Transverse colon (tissue), 4 donors: ENCODE data around the gene MMP24OS. TPM values are rescaled to one million over a fixed set of nuclear protein-coding genes. Genes with fewer than 3 reads are reported as not detected.

Source experiments
- DNase-seq: peaks from one replicate; pipeline ENCODE4 v3.0.0-alpha.2; 2019
- H3K27ac ChIP-seq, 4 donors: fragments of 200-600 bp; sonication (generic); 2 replicates each; pipeline ENCODE4 v1.5.1; 2016 to 2018; ENCODE audit warnings: inconsistent platforms in 4 of 4
- H3K27me3 ChIP-seq: fragments of 200-600 bp; sonication (generic); 2 replicates; pipeline ENCODE4 v1.5.1; 2017; ENCODE audit warnings: inconsistent platforms
- H3K36me3 ChIP-seq, 4 donors: fragments of 200-600 bp; sonication (generic); 2 replicates each; pipeline ENCODE4 v1.5.1; 2017 to 2019; ENCODE audit warnings: inconsistent platforms in 4 of 4
- H3K4me1 ChIP-seq, 4 donors: fragments of 200-600 bp; sonication (generic); 2 replicates each; pipeline ENCODE4 v1.5.1; 2017 to 2020; ENCODE audit warnings: inconsistent platforms in 4 of 4
- H3K4me3 ChIP-seq, 4 donors: fragments of 200-600 bp; sonication (generic); 1 replicate in 1 of 4; 2 replicates in 3 of 4; pipeline versions ENCODE4 v1.5.1 to v1.6.1; 2017 to 2019; ENCODE audit warnings: inconsistent platforms in 4 of 4
- H3K9me3 ChIP-seq, 2 donors: fragments of 200-600 bp; sonication (generic); 2 replicates each; pipeline ENCODE4 v1.5.1; 2017 to 2019; ENCODE audit warnings: inconsistent platforms in 2 of 2
- EP300 ChIP-seq: sonication (generic); formaldehyde crosslinking; IDR thresholded peaks from one replicate; pipeline ENCODE4 v1.6.1; 2017; ENCODE audit warnings: antibody characterized with exemption, low read depth
- POLR2A ChIP-seq: fragments of 450-650 bp; IDR thresholded peaks from one replicate; pipeline ENCODE4 v1.6.1; 2016; ENCODE audit warnings: antibody characterized with exemption, mild to moderate bottlenecking, moderate library complexity
- POLR2AphosphoS5 ChIP-seq, 3 donors: sonication (generic); formaldehyde crosslinking; IDR thresholded peaks; one replicate each; pipeline ENCODE4 v1.6.1; 2016; ENCODE audit warnings: antibody characterized with exemption in 3 of 3
- WGBS, 2 donors: methylation state at CpG; one replicate each; pipeline ENCODE4 v1.1.5; 2018; ENCODE audit warnings: low coverage in 1 of 2; 5-methylcytosine and 5-hydroxymethylcytosine counted together
- in situ Hi-C, 4 donors: fragments of 200-750 bp; cut with MboI; loops; one replicate each; pipeline versions ENCODE4 v1.15.0 to v1.15.1; 2017; ENCODE audit warnings: low sequenced_read_pairs in 3 of 4, low pct_ligation_motif_present in 1 of 4, low pct_unique_long_range_greater_than_20kb in 1 of 4
- intact Hi-C: fragments of 100-400 bp; cut with DNase I; formaldehyde crosslinking; loops from one replicate; pipeline ENCODE4 v1.15.1; 2023; ENCODE audit warnings: low total_unique reads
- total RNA-seq, 4 donors: library from RNA; depleted of rRNA; stranded (reverse); fragments of >200 nt; gene quantifications; one replicate each; pipeline ENCODE4 v1.1.0, GENCODE V29; 2016
- TF ChIP-seq, protein P1 (sequence below), 5 experiments: fragments of 200-600 bp in 3 of 5; fragments of 450-650 bp in 2 of 5; sonication (generic) in 3 of 5; IDR thresholded peaks; 1 replicate in 2 of 5; 2 replicates in 3 of 5; pipeline ENCODE4 v1.5.1; 2016 to 2017; ENCODE audit warnings: antibody characterized with exemption in 5 of 5, inconsistent platforms in 3 of 5, mild to moderate bottlenecking in 2 of 5, moderate library complexity in 1 of 5

The MMP24OS gene
- total RNA-seq, 4 donors from 2014 or later: 32.4 to 81.1 (median 47.9) TPM

DNA sequence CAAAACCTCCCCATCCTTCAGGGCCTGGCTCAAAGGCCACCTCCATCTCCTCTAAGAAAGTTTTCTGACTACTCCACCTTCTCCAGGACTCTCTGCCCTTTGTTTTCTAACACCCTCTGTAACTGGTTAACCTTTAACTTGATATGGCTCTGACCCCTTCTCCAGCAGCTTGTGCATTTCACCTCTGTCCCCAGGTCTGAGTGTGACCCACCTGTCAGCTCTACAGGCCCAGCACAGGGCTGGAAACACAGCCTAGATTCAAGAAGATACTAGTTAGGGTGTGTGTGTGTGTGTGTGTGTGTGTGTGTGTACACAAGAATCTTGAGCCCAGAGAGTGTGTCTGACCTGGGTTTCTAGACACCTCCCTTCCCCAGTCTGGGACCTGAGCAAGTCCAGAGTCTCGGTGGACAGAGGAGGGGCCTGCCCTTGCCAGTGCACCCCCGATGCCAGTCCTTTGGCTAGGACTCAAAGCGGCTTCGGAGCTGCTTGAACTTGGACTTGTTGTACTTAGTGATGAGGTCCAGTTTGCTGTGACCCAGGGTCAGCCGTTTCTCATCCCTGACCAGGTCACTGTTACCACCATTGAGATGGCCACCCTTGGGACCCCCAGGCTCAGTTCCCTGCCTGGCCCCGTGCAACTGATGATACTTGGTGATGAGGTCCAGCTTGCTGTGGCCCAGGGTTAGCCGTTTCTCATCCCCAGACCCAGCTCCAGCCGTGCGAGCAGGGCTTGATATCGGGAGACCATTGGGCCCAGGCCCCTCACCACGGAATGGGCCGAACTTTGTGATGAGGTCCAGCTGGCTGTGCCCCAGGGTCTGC lies 8.4 kb upstream of the MMP24OS start:
- TF ChIP-seq POLR2AphosphoS5 (IDR thresholded peaks at IDR 0.05): no peak
- no peak for TF ChIP-seq POLR2A
- TF ChIP-seq EP300: no peak
- TF ChIP-seq, protein P1, sequence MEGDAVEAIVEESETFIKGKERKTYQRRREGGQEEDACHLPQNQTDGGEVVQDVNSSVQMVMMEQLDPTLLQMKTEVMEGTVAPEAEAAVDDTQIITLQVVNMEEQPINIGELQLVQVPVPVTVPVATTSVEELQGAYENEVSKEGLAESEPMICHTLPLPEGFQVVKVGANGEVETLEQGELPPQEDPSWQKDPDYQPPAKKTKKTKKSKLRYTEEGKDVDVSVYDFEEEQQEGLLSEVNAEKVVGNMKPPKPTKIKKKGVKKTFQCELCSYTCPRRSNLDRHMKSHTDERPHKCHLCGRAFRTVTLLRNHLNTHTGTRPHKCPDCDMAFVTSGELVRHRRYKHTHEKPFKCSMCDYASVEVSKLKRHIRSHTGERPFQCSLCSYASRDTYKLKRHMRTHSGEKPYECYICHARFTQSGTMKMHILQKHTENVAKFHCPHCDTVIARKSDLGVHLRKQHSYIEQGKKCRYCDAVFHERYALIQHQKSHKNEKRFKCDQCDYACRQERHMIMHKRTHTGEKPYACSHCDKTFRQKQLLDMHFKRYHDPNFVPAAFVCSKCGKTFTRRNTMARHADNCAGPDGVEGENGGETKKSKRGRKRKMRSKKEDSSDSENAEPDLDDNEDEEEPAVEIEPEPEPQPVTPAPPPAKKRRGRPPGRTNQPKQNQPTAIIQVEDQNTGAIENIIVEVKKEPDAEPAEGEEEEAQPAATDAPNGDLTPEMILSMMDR (IDR thresholded peaks at IDR 0.05): no peak
- in situ Hi-C loops (no loop called here), intact Hi-C loops (no loop called here)
- Histone ChIP-seq H3K9me3 (no peaks in the 10 kb centered on the region), H3K36me3 (no peaks in the 10 kb centered on the region), H3K4me3 (no peak overlapping the region), H3K27ac (peak overlapping the region in 2 of 4 donors; percentile 41 to 90), H3K4me1 (peaks cover 10 to 32% (median 21%) of the 10 kb centered on the region in 4 donors), H3K27me3 (no peaks in the 10 kb centered on the region)
- 90% methylated on average over 12 of the region's 12 CpGs; no CpG with 5 or more reads in 1 of the 2 donors for WGBS, 2 donors
- no peak for DNase-seq

DNA sequence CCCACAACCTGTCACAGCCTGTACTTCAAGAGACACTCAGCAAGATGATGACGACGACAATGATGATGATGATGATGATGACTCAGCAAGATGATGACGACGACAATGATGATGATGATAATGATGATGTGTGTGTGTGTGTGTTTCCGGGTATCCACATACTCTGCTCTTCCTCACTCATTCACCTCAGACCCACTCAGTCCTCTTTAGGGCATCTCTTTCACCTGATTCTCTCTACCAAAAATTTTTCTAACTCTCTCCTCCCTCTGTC lies 7.8 kb upstream of the MMP24OS start:
- no peak for TF ChIP-seq EP300
- TF ChIP-seq POLR2A: no peak
- no peak for TF ChIP-seq POLR2AphosphoS5 (IDR thresholded peaks at IDR 0.05)
- TF ChIP-seq, protein P1 (IDR thresholded peaks at IDR 0.05): no peak
- no peak for DNase-seq
- H3K36me3 ChIP-seq: no peaks in the 10 kb centered on the region
- H3K27ac ChIP-seq: peak overlapping the region in 2 of 4 donors; percentile 89 to 90
- H3K4me3 ChIP-seq: no peak overlapping the region
- peaks cover 10 to 32% (median 21%) of the 10 kb centered on the region in 4 donors for H3K4me1 ChIP-seq
- no peaks in the 10 kb centered on the region for H3K9me3 ChIP-seq
- in situ Hi-C loops: no loop called here
- WGBS, 2 donors: 50 to 74% methylated on average over 5 of the region's 5 CpGs
- intact Hi-C loops: no loop called here
- H3K27me3 ChIP-seq: no peaks in the 10 kb centered on the region

DNA sequence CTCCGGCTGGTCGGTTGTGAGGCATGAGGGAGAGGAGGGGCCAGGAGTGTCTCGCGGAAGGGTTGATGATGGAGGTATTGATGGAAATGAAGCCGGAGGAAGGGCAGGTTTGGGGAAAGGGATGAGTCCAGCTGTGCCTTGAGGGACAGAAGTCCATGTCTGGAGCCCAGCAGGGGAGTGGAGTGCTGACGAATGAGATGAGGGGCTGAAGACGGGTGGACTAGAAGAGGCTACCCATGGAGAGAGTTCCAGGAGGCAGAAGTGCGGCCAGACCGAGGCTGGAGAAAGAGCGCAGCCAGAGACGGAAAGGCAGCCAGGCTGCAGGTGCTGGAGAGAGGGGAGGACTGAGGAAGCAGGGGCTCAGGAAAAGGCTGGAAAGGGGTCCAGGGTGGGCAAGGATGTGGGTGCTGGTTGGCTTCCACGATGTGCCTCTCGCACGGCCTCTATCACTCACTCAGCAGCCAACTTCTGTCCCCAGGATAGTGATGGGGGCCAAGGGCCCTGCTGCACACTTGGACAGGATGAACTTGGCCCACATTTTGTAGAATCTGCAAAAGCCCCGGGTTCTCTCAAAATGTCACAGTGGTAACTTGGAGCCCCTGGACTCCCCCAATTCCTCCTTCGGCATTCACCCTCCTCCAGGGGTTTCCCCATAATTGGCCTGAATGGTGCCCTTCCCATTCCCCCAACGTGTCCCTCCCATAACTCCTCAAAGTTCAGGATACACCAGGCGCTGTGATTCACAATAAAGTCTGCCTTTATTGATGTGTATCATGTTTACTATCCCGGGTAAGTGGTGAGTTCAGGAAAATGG lies 7.3 kb upstream of the MMP24OS start:
- Histone ChIP-seq H3K4me3 (peak overlapping the region; percentile 74 to 95 (median 85)), H3K9me3 (no peaks in the 10 kb centered on the region), H3K4me1 (peaks cover 10 to 32% (median 21%) of the 10 kb centered on the region in 4 donors), H3K27ac (peak overlapping the region; percentile 87 to 90 (median 89)), H3K27me3 (no peaks in the 10 kb centered on the region), H3K36me3 (peaks cover 0 to 5% (median 0%) of the 10 kb centered on the region in 4 donors)
- TF ChIP-seq, protein P1 (IDR thresholded peaks at IDR 0.05): no peak
- TF ChIP-seq EP300 (no peak), POLR2A (no peak), POLR2AphosphoS5 (IDR thresholded peaks at IDR 0.05) (no peak)
- in situ Hi-C loops: no loop called here
- no peak for DNase-seq
- intact Hi-C loops: no loop called here
- WGBS, 2 donors: 28 to 50% methylated on average over 15 to 19 of the region's 19 CpGs

DNA sequence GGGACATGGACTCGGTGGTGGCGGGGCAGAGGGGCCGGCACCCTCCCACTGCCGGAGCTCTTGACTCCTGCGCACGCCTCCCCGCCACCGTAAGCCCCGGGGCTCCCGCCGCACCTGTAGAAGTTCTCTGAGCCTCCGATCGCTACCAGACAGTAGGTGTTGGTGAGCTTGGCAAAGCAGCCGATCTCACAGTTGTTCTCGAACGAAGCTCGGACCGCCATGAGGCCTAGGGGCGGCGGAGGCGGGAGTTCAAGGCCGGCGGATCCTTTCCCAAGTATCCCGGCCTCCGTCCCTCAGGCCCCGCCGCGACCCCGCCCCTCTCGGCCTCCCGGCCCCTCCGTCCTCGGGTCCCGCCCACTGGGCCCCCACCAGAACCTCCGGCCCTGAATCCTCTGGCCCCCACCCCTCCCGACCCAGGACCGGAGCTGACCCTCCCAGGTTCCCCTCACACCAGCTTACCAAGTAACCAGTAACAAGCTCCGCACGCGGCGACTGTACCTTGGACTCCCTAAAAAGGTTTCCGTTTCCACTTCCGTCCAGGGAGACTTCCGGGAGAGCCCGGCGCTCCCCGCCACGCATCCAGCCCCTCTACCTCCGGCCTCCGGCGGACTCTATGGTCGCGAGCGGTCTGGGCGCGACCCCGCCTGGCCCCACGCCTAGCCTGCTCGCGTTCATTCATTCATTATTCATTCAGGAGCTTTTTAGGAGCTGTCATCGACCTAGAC lies 6.5 kb upstream of the MMP24OS start, which contains the start of gene EIF6:
Gene EIF6 (minus strand): TSS at position 506 of the 725 bp plus-strand sequence. CDS start 285 bp downstream, at position 221.
- intact Hi-C loops: no loop called here
- peak; percentile 89 for DNase-seq
- in situ Hi-C loops: no loop called here
- WGBS, 2 donors: 0% methylated on average over 3 to 59 of the region's 61 CpGs
- Histone ChIP-seq H3K9me3 (no peaks in the 10 kb centered on the region), H3K36me3 (peaks cover 0 to 11% (median 0%) of the 10 kb centered on the region in 4 donors), H3K4me1 (peaks cover 10 to 32% (median 21%) of the 10 kb centered on the region in 4 donors), H3K27me3 (no peaks in the 10 kb centered on the region), H3K27ac (peak within 1 kb of the TSS; percentile 87 to 90 (median 89)), H3K4me3 (peak within 1 kb of the TSS; percentile 74 to 95 (median 85))
- no peak for TF ChIP-seq EP300
- TF ChIP-seq POLR2AphosphoS5 (IDR thresholded peaks at IDR 0.05): peak; percentile 31 to 84 (median 74)
- TF ChIP-seq, protein P1 (IDR thresholded peaks at IDR 0.05): no peak
- peak; percentile 73 for TF ChIP-seq POLR2A
